Heart right ventricle (tissue), 16 donors: Measurements from ENCODE around the gene KRTAP12-3. TPM values are rescaled to one million over a fixed set of nuclear protein-coding genes. Genes with fewer than 3 reads are reported as not detected.

Experiments
- ATAC-seq, 8 donors: fragments of 200-7000 bp; cut with Tn5 transposase; one replicate each; pipeline ENCODE4 v1.9.1; 2020; ENCODE audit warnings: mild to moderate bottlenecking in 8 of 8, moderate library complexity in 8 of 8, moderate number of reproducible peaks in 1 of 8
- DNase-seq, 2 donors: peaks; one replicate each; pipeline ENCODE4 v3.0.0-alpha.2; 2020
- H3K27ac ChIP-seq, 10 donors: fragments of 200-600 bp; sonication (generic) in 2 of 10; one replicate each; pipeline versions ENCODE4 v1.5.0 to v1.8.0; 2020 to 2022; ENCODE audit warnings: mild to moderate bottlenecking in 3 of 10
- H3K27me3 ChIP-seq, 7 donors: fragments of 200-600 bp; one replicate each; pipeline ENCODE4 v1.8.0; 2021 to 2022; ENCODE audit warnings: mild to moderate bottlenecking in 2 of 7
- H3K36me3 ChIP-seq, 9 donors: fragments of 200-600 bp; sonication (generic) in 1 of 9; one replicate each; pipeline versions ENCODE4 v1.5.0 to v1.8.0; 2020 to 2022; ENCODE audit warnings: mild to moderate bottlenecking in 2 of 9
- H3K4me1 ChIP-seq, 9 donors: fragments of 200-600 bp; sonication (generic) in 1 of 9; one replicate each; pipeline versions ENCODE4 v1.5.0 to v1.8.0; 2020 to 2022; ENCODE audit warnings: mild to moderate bottlenecking in 4 of 9
- H3K4me3 ChIP-seq, 10 donors: fragments of 200-600 bp; sonication (generic) in 2 of 10; one replicate each; pipeline versions ENCODE4 v1.5.0 to v1.8.0; 2020 to 2022; ENCODE audit warnings: mild to moderate bottlenecking in 7 of 10, moderate library complexity in 2 of 10
- H3K9me3 ChIP-seq, 11 donors: fragments of 200-600 bp in 10 of 11; sonication (generic) in 2 of 11; one replicate each; pipeline versions ENCODE4 v1.5.0 to v1.8.0; 2013 to 2022; ENCODE audit warnings: mild to moderate bottlenecking in 2 of 11, control low read depth in 1 of 11, moderate library complexity in 1 of 11
- WGBS, 2 donors: extraction: QIAGEN DNeasy Blood & Tissue Kit; methylation state at CpG; one replicate each; pipeline ENCODE4 v1.1.7; 2013; ENCODE audit warnings: inconsistent platforms in 1 of 2; 5-methylcytosine and 5-hydroxymethylcytosine counted together
- intact Hi-C, 10 donors: fragments of 100-400 bp; cut with DNase I; formaldehyde crosslinking; loops; one replicate each; pipeline versions ENCODE4 v1.11.1 to v1.14.2; 2022
- polyA plus RNA-seq, 2 donors: library from polyadenylated mRNA; stranded (reverse); fragments of 200-250 nt; gene quantifications; one replicate each; pipeline ENCODE4 v1.2.3, GENCODE V29; 2013
- total RNA-seq, 10 donors: library from RNA; stranded (reverse); fragmentation: NEBNext Ultra II Directional in 3 of 10; extraction: Animal tissue kit (Norgen Biotek cat#: 25700) in 3 of 10; gene quantifications; one replicate each; pipeline versions ENCODE4 v1.2.1 to v1.2.4, GENCODE V29; 2021 to 2023
- TF ChIP-seq, protein P1 (sequence below), 9 donors: fragments of 200-600 bp; sonication (generic) in 2 of 9; IDR thresholded peaks; one replicate each; pipeline versions ENCODE4 v1.5.0 to v1.8.0; 2021 to 2022; ENCODE audit warnings: antibody characterized with exemption in 9 of 9, mild to moderate bottlenecking in 5 of 9, moderate library complexity in 1 of 9
- donor health status: Arrhythmogenic right ventricular cardiomyopathy.
- donor health status: ischemic (EF 13 %, LVEDD 7.1; RV severe dilation, severe dysfunction).
- donor health status: healthy with polysubstance abuse.
- donor health status: DM: no; HTN: yes; CAD: no.
- donor health status: DM: no; HTN: no; CAD: no.
- donor health status: ischemic (EF 25% LVEDD 6.9; RV normal size, moderate dysfunction).
- donor health status: ischemic (EF 25% LVEDD 5.7; RV mildly dilated, moderate dysfunction).
- donor health status: healthy.
- donor health status: DM: yes; HTN: yes; CAD: no.
- donor health status: Ischemic cardiomyopathy.
- donor health status: ischemic (EF 35%, LVEDD 5.7; RV mildly dilated, moderate dysfunction).
- donor health status: nonischemic (EF 11% LVEDD 7.7; RV severe dilation, severe dysfunction).
- donor health status: DM: yes; HTN: yes; CAD: no.
- donor health status: PGD.
- donor health status: ischemic (EF 29% LVEDD 5.4; RV normal size, mild dysfunction).
- donor health status: nonischemic (EF 23%, LVEDD 6.1; RV moderate dilation, normal function).

Gene KRTAP12-3
- total and polyA plus RNA-seq, 12 donors: not detected

DNA sequence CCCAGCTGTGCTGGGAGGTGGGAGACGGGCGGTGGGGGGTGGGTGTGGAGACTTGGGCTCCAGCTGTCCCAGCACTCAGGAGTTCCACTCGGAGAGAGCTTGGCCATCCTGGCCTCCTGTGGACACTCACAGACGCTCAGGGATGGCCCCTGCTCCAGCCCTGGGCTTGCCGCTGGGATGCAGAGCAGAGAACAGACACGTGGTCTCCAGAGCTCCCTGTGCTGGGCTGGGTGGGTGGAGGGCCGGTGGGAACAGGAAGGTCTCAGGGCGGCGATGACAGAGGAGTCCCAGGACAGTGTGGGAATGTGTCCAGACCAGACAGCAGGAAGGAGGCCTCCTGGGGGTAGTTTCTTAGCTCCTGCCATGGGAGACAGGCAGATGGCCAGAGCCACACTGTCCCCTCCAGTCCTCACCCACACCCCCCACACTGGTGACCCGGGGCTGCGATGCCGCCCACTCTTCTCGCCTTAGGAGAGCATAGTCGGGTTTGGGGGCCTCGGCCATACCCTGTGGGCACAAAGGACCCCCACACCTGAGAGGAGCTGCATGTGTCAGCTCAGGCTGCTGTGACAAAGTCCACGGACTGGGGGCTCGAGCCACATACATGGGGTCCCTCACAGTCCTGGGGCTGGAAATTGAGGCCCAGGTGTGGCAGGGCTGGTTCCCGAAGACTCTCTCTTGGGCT is 28.9 kb upstream of the KRTAP12-3 start:
- H3K36me3 ChIP-seq: no peaks in the 10 kb centered on the region
- H3K27me3 ChIP-seq: peaks cover 0 to 31% (median 0%) of the 10 kb centered on the region in 7 donors
- DNase-seq: no peak
- peaks cover 0 to 7% (median 0%) of the 10 kb centered on the region in 9 donors for H3K4me1 ChIP-seq
- no peak overlapping the region for H3K4me3 ChIP-seq
- WGBS, 2 donors: 47 to 56% methylated on average over 18 of the region's 18 CpGs
- peaks cover 0 to 51% (median 22%) of the 10 kb centered on the region in 11 donors for H3K9me3 ChIP-seq
- H3K27ac ChIP-seq: no peak overlapping the region
- ATAC-seq: peak in 3 of 8 donors; percentile 43 to 67 (median 53)
- intact Hi-C loops: loop anchor here in 1 of 10 donors (10.0 kb wide), 1 partner anchor 156 kb away; no protein-coding TSS in a partner anchor
- TF ChIP-seq, protein P1, sequence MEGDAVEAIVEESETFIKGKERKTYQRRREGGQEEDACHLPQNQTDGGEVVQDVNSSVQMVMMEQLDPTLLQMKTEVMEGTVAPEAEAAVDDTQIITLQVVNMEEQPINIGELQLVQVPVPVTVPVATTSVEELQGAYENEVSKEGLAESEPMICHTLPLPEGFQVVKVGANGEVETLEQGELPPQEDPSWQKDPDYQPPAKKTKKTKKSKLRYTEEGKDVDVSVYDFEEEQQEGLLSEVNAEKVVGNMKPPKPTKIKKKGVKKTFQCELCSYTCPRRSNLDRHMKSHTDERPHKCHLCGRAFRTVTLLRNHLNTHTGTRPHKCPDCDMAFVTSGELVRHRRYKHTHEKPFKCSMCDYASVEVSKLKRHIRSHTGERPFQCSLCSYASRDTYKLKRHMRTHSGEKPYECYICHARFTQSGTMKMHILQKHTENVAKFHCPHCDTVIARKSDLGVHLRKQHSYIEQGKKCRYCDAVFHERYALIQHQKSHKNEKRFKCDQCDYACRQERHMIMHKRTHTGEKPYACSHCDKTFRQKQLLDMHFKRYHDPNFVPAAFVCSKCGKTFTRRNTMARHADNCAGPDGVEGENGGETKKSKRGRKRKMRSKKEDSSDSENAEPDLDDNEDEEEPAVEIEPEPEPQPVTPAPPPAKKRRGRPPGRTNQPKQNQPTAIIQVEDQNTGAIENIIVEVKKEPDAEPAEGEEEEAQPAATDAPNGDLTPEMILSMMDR (IDR thresholded peaks at IDR 0.05): no peak

DNA sequence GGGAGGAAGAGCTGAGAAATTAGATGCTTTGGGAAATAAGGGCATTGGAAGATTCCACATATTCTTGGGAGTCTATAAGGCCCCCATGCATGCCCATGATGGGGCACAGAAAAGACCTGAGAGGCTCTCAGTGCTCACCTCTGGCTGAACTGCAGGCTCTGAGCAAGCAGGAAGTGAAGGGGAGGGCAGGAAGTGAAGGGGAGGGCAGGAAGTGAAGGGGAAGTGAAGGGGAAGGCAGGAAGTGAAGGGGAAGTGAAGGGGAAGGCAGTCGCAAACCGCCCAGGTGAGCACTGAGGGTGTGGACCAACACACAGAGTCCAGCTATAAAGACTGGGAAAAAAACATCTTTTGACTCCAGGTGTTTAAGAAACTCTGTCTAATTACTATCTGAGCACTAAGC is 27.3 kb upstream of the KRTAP12-3 start:
- Histone ChIP-seq H3K4me3 (no peak overlapping the region), H3K4me1 (peaks cover 0 to 7% (median 0%) of the 10 kb centered on the region in 9 donors), H3K36me3 (no peaks in the 10 kb centered on the region), H3K9me3 (peaks cover 0 to 39% (median 13%) of the 10 kb centered on the region in 11 donors), H3K27ac (no peak overlapping the region), H3K27me3 (peaks cover 0 to 31% (median 0%) of the 10 kb centered on the region in 7 donors)
- TF ChIP-seq, protein P1 (IDR thresholded peaks at IDR 0.05): no peak
- DNase-seq (no peak), ATAC-seq (no peak)
- intact Hi-C loops: no loop called here
- 66 to 82% methylated on average over 2 of the region's 2 CpGs for WGBS, 2 donors

DNA sequence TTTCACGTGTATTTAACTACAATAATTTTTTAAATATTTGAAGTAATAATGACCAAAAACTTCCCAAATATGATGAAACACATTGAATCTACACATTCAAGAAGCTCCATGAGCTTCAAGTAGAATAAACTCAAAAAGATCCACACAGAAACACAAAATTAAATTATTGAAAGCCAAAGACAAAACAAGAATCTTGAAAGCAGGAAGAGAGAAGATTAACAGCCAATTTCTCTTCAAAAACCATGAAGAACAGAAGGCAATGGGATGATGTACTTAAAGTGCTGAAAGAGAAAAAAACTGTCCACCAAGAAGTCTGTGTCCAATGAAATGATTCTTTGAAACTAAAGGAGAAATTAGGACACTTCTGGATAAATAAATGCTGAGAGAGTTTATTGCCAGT is 25.7 kb upstream of the KRTAP12-3 start:
- Histone ChIP-seq H3K27ac (no peak overlapping the region), H3K9me3 (peaks cover 0 to 39% (median 13%) of the 10 kb centered on the region in 11 donors), H3K4me3 (no peak overlapping the region), H3K36me3 (no peaks in the 10 kb centered on the region), H3K27me3 (peaks cover 0 to 33% (median 0%) of the 10 kb centered on the region in 7 donors), H3K4me1 (no peaks in the 10 kb centered on the region)
- TF ChIP-seq, protein P1 (IDR thresholded peaks at IDR 0.05): no peak
- intact Hi-C loops: no loop called here
- whole genome bisulfite sequencing, 2 donors: 90% methylated on average over 1 of the region's 1 CpG
- ATAC-seq: no peak
- no peak for DNase-seq

DNA sequence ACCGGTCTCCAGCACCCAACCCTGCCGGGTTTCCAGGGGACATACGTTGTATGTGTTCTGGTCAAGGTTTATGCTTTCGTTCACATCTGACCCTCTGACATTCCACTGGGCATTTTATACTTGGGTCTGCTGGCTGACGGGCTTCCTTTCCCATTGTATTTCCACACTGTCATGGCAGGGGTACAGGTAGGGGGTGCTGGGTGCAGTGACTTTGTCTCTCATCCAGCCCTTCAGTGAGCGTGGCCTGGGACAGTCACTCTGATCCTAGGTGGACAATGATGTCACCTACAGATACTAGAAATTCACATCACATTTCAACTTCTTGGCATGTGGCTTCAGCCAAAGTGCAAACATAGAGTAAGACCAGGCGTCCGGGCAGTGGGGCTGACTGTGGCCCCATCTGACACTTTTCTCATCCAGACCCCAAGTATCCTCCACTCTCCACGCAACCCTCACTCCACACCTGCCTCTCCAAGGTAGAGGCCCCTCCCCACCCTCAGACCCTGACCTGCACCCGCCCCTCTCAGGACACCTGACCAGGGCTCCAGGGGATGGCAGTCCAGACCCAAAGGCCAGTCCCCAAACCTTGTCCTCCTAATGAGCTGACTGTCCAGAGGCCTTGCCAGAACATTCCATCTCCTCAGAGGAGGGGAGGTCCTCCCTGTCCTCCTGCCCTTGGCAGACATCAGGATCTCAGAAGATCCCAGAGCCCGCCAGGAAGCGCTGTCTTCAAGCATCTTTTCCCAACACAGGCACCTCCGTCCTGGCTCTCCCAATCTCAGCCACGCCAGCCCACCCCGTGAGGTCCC is 21.3 kb upstream of the KRTAP12-3 start:
- Histone ChIP-seq H3K27me3 (peaks cover 0 to 40% (median 15%) of the 10 kb centered on the region in 7 donors), H3K4me3 (no peak overlapping the region), H3K4me1 (no peaks in the 10 kb centered on the region), H3K27ac (no peak overlapping the region), H3K9me3 (peaks cover 0 to 36% (median 9%) of the 10 kb centered on the region in 11 donors), H3K36me3 (no peaks in the 10 kb centered on the region)
- ATAC-seq (no peak), DNase-seq (no peak)
- intact Hi-C loops: no loop called here
- WGBS, 2 donors: 81 to 83% methylated on average over 15 of the region's 15 CpGs
- TF ChIP-seq, protein P1 (IDR thresholded peaks at IDR 0.05): no peak
